HepG2 (cell line): ENCODE data around the gene ZBTB46. TPM values are rescaled to one million over a fixed set of nuclear protein-coding genes. Genes with fewer than 3 reads are reported as not detected.

Experiments used
- GATAD2A ChIP-seq: IDR thresholded peaks from 2 replicates; pipeline ENCODE4 v1.6.1; 2016
- PAWR ChIP-seq: sonication (generic); formaldehyde crosslinking; IDR thresholded peaks from 2 replicates; pipeline ENCODE4 v1.4.0; 2020; ENCODE audit warnings: missing genetic modification reagents, mild to moderate bottlenecking, borderline replicate concordance
- RFX3 ChIP-seq: IDR thresholded peaks from 2 replicates; pipeline ENCODE4 v1.6.1; 2016; ENCODE audit warnings: missing biosample characterization, missing genetic modification reagents
- SMAD1 ChIP-seq: sonication (generic); formaldehyde crosslinking; IDR thresholded peaks from 2 replicates; pipeline ENCODE4 v1.4.0; 2020; ENCODE audit warnings: missing genetic modification reagents, low read depth, mild to moderate bottlenecking, borderline replicate concordance
- SOX5 ChIP-seq: IDR thresholded peaks from 2 replicates; pipeline ENCODE4 v1.6.1; 2016; ENCODE audit warnings: borderline replicate concordance
- TAF15 ChIP-seq: fragments of 200-400 bp; formaldehyde crosslinking; IDR thresholded peaks from one replicate; pipeline ENCODE4 v1.6.1; 2018; ENCODE audit warnings: mild to moderate bottlenecking, low read depth, low read length; ENCODE audit not compliant: poor library complexity, severe bottlenecking
- WIZ ChIP-seq: sonication (generic); formaldehyde crosslinking; IDR thresholded peaks from 2 replicates; pipeline ENCODE4 v1.5.1; 2020; ENCODE audit warnings: mild to moderate bottlenecking, missing genetic modification reagents
- ZNF530 ChIP-seq: sonication (generic); formaldehyde crosslinking; IDR thresholded peaks from 2 replicates; pipeline ENCODE4 v1.5.0; 2020; ENCODE audit warnings: low read depth, mild to moderate bottlenecking, missing genetic modification reagents
- ZNF564 ChIP-seq: sonication (generic); formaldehyde crosslinking; IDR thresholded peaks from 2 replicates; pipeline ENCODE4 v1.8.1; 2023; ENCODE audit warnings: mild to moderate bottlenecking, missing genetic modification reagents
- ZNF569 ChIP-seq: sonication (generic); formaldehyde crosslinking; IDR thresholded peaks from 2 replicates; pipeline ENCODE4 v1.5.0; 2020; ENCODE audit warnings: mild to moderate bottlenecking, missing genetic modification reagents, moderate library complexity, borderline replicate concordance
- ZNF772 ChIP-seq: sonication (generic); formaldehyde crosslinking; IDR thresholded peaks from 2 replicates; pipeline ENCODE4 v1.5.0; 2020; ENCODE audit warnings: mild to moderate bottlenecking, missing genetic modification reagents
- ZNF781 ChIP-seq: sonication (generic); formaldehyde crosslinking; IDR thresholded peaks from 2 replicates; pipeline ENCODE4 v1.5.1; 2020; ENCODE audit warnings: borderline replicate concordance, mild to moderate bottlenecking, missing genetic modification reagents; ENCODE audit errors: not compliant biosample characterization
- polyA plus RNA-seq, 8 experiments: library from polyadenylated mRNA; depleted of rRNA in 3 of 8; stranded (reverse) in 7 of 8; unstranded in 1 of 8; fragments of >200 nt; fragmentation: Illumina TruSeq in 4 of 8; extraction: Trizol in 4 of 8; gene quantifications; 2 replicates each; pipeline versions ENCODE4 v1.2.1 to v1.2.3, GENCODE V29; 2011 to 2016; ENCODE audit warnings: low read depth in 4 of 8, missing spikeins in 1 of 8, mixed read lengths in 1 of 8; ENCODE audit not compliant: insufficient read depth in 1 of 8
- total RNA-seq, 5 experiments: library from RNA; depleted of rRNA; stranded (reverse); fragments of >200 nt; fragmentation: Illumina TruSeq; extraction: Trizol; gene quantifications; 2 replicates each; pipeline ENCODE4 v1.2.3, GENCODE V29; 2016; ENCODE audit warnings: low read depth in 1 of 5
- TF ChIP-seq, protein P1 (sequence below): IDR thresholded peaks from 2 replicates; pipeline ENCODE4 v1.6.1; 2016; ENCODE audit warnings: missing biosample characterization, missing genetic modification reagents, low read depth
- TF ChIP-seq, protein P2 (sequence below): IDR thresholded peaks from 2 replicates; pipeline ENCODE4 v1.6.1; 2016; ENCODE audit warnings: mild to moderate bottlenecking, missing biosample characterization, missing genetic modification reagents
- TF ChIP-seq, protein P3 (sequence below): sonication (generic); formaldehyde crosslinking; IDR thresholded peaks from 2 replicates; pipeline ENCODE4 v1.9.0; 2022; ENCODE audit warnings: low read depth, missing genetic modification reagents
- TF ChIP-seq, protein P4 (sequence below): sonication (generic); formaldehyde crosslinking; IDR thresholded peaks from 2 replicates; pipeline ENCODE4 v1.4.0; 2020; ENCODE audit warnings: mild to moderate bottlenecking, missing genetic modification reagents
- TF ChIP-seq, protein P5 (sequence below): sonication (generic); formaldehyde crosslinking; IDR thresholded peaks from 2 replicates; pipeline ENCODE4 v1.5.1; 2020; ENCODE audit warnings: mild to moderate bottlenecking, missing genetic modification reagents, borderline replicate concordance
- TF ChIP-seq, protein P6 (sequence below): IDR thresholded peaks from 2 replicates; pipeline ENCODE4 v1.6.1; 2016; ENCODE audit warnings: low read depth, control low read depth

ZBTB46 gene
- total and polyA plus RNA-seq, 2 of the 13 experiments (the other 11 are each of a cell fraction or from before 2014, with no cell fraction given) = 1.6 to 13.5 TPM

DNA sequence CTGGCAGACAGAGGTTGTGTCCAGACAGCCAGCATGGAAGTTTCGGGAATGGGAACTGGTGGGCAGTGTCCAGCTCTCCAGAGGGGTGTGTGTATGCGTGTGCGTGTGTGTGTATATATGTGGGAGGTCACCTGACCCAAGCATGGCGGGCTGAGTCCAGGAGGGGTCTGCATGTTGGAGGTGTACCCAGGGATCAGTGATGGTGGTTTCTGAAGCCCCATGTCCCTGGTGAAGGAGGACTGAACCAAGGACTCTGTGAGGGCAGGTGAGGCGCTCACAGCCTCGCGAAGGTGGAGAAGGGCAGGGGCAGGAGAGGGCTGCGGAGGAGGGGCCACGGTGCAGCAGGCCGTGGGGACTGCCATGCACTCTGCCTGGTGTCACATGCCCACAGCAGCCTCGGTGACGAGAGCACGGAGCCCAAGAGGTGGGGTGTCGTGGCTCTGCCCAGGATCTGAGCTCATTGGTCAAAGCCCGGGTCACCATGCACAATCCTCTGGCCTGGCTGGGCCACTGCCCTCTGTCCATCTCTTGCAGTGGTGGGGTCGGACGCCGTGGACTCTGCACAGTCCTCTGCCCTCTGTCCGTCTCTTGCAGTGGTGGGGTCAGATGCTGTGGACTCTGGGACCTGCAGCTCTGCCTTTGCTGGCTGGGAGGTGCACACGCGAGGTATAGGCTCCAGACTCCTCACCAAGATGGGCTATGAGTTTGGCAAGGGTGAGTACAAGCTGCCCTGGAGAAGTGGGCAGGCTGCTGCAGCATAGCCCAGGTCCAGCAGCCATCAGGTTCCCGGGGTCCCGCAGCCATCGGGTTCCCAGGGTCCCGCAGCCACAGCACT, 96.7 kb downstream of the ZBTB46 start (continued):
- TF ChIP-seq, protein P1, sequence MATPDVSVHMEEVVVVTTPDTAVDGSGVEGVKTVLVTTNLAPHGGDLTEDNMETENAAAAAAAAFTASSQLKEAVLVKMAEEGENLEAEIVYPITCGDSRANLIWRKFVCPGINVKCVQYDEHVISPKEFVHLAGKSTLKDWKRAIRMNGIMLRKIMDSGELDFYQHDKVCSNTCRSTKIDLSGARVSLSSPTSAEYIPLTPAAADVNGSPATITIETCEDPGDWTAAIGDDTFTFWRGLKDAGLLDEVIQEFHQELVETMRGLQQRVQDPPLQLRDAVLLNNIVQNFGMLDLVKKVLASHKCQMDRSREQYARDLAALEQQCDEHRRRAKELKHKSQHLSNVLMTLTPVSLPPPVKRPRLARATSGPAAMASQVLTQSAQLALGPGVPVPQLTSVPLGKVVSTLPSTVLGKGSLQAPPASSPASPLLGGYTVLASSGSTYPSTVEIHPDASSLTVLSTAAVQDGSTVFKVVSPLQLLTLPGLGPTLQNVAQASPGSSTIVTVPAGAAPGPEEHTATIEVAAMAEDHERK (CRISPR knock-in tag) = no peak
- TF ChIP-seq SMAD1 (CRISPR knock-in tag) = peak; percentile 73
- no peak for TF ChIP-seq ZNF781 (CRISPR knock-in tag)
- TF ChIP-seq, protein P2, sequence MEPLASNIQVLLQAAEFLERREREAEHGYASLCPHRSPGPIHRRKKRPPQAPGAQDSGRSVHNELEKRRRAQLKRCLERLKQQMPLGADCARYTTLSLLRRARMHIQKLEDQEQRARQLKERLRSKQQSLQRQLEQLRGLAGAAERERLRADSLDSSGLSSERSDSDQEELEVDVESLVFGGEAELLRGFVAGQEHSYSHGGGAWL (CRISPR knock-in tag) = no peak
- TF ChIP-seq, protein P3, sequence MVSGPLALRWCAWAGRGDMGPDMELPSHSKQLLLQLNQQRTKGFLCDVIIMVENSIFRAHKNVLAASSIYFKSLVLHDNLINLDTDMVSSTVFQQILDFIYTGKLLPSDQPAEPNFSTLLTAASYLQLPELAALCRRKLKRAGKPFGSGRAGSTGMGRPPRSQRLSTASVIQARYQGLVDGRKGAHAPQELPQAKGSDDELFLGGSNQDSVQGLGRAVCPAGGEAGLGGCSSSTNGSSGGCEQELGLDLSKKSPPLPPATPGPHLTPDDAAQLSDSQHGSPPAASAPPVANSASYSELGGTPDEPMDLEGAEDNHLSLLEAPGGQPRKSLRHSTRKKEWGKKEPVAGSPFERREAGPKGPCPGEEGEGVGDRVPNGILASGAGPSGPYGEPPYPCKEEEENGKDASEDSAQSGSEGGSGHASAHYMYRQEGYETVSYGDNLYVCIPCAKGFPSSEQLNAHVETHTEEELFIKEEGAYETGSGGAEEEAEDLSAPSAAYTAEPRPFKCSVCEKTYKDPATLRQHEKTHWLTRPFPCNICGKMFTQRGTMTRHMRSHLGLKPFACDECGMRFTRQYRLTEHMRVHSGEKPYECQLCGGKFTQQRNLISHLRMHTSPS (CRISPR knock-in tag) = peak; percentile 74
- TF ChIP-seq, protein P4, sequence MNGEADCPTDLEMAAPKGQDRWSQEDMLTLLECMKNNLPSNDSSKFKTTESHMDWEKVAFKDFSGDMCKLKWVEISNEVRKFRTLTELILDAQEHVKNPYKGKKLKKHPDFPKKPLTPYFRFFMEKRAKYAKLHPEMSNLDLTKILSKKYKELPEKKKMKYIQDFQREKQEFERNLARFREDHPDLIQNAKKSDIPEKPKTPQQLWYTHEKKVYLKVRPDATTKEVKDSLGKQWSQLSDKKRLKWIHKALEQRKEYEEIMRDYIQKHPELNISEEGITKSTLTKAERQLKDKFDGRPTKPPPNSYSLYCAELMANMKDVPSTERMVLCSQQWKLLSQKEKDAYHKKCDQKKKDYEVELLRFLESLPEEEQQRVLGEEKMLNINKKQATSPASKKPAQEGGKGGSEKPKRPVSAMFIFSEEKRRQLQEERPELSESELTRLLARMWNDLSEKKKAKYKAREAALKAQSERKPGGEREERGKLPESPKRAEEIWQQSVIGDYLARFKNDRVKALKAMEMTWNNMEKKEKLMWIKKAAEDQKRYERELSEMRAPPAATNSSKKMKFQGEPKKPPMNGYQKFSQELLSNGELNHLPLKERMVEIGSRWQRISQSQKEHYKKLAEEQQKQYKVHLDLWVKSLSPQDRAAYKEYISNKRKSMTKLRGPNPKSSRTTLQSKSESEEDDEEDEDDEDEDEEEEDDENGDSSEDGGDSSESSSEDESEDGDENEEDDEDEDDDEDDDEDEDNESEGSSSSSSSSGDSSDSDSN (CRISPR knock-in tag) = no peak; the same call in 1 of the 2 replicates
- TF ChIP-seq SOX5 (CRISPR knock-in tag) = no peak
- peak; percentile 60; the same call in 1 of the 2 replicates for TF ChIP-seq ZNF772 (CRISPR knock-in tag)
- TF ChIP-seq TAF15 = peak; percentile 17
- peak; percentile 64; the same call in 1 of the 2 replicates for TF ChIP-seq ZNF564 (CRISPR knock-in tag)
- no peak for TF ChIP-seq ZNF569 (CRISPR knock-in tag)
- no peak for TF ChIP-seq ZNF530
- no peak for TF ChIP-seq PAWR (CRISPR knock-in tag)
- TF ChIP-seq, protein P5, sequence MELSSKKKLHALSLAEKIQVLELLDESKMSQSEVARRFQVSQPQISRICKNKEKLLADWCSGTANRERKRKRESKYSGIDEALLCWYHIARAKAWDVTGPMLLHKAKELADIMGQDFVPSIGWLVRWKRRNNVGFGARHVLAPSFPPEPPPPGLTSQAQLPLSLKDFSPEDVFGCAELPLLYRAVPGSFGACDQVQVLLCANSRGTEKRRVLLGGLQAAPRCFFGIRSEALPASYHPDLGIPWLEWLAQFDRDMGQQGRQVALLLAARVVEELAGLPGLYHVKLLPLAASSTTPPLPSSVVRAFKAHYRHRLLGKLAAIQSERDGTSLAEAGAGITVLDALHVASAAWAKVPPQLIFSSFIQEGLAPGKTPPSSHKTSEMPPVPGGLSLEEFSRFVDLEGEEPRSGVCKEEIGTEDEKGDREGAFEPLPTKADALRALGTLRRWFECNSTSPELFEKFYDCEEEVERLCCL (CRISPR knock-in tag) = no peak
- no peak for TF ChIP-seq WIZ (CRISPR knock-in tag)
- TF ChIP-seq, protein P6, sequence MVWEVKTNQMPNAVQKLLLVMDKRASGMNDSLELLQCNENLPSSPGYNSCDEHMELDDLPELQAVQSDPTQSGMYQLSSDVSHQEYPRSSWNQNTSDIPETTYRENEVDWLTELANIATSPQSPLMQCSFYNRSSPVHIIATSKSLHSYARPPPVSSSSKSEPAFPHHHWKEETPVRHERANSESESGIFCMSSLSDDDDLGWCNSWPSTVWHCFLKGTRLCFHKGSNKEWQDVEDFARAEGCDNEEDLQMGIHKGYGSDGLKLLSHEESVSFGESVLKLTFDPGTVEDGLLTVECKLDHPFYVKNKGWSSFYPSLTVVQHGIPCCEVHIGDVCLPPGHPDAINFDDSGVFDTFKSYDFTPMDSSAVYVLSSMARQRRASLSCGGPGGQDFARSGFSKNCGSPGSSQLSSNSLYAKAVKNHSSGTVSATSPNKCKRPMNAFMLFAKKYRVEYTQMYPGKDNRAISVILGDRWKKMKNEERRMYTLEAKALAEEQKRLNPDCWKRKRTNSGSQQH (CRISPR knock-in tag) = 0 out of 2 replicates have a peak, but pooled peaks have one; percentile 43
- TF ChIP-seq RFX3 (CRISPR knock-in tag) = no peak
- TF ChIP-seq GATAD2A (CRISPR knock-in tag) = no peak
